A549 (cell line): ENCODE results near the gene ERO1B.

Experiments used
- CTCF ChIP-seq: fragments of >200 bp; sonication (Bioruptor Twin); formaldehyde crosslinking; IDR thresholded peaks from 3 replicates; pipeline ENCODE4 v1.5.1; 2016
- MYC ChIP-seq: IDR thresholded peaks from 2 replicates; pipeline ENCODE4 v1.6.1; 2012; ENCODE audit warnings: mild to moderate bottlenecking, inconsistent platforms, low read length, improper control_type of control experiment, borderline replicate concordance

- TF ChIP-seq CTCF (no peak), MYC (no peak)
Observed at GRCh38 chr1:236206548-236206947, 75.2 kb downstream of the ERO1B start.
